ENCODE data around the gene FBXW4. TPM values are rescaled to one million over a fixed set of nuclear protein-coding genes. Genes with fewer than 3 reads are reported as not detected.

The FBXW4 gene
- total RNA-seq, 2 experiments from 2014 or later = 43.1 to 60.9 TPM

- H3K4me1 ChIP-seq (ENCODE audit: insufficient read depth, low read length, poor library complexity, severe bottlenecking) = peaks cover 58% of the 10 kb centered on the region
- no peak for DNase-seq (ENCODE audit: low spot score)
- ChIA-PET POLR2A (interaction anchor here (0.6 kb wide), 3 partner anchors 85 to 302 kb away, joined by 3 read pairs; no protein-coding TSS in a partner anchor), CTCF (ENCODE audit: unreplicated experiment) (interaction anchor here (1.9 kb wide), 1 partner anchor 13 kb away, joined by 8 read pairs; no protein-coding TSS in a partner anchor)
- H3K4me2 ChIP-seq (ENCODE audit: low read length) = peak overlapping the region; percentile 65
- TF ChIP-seq, protein P1, sequence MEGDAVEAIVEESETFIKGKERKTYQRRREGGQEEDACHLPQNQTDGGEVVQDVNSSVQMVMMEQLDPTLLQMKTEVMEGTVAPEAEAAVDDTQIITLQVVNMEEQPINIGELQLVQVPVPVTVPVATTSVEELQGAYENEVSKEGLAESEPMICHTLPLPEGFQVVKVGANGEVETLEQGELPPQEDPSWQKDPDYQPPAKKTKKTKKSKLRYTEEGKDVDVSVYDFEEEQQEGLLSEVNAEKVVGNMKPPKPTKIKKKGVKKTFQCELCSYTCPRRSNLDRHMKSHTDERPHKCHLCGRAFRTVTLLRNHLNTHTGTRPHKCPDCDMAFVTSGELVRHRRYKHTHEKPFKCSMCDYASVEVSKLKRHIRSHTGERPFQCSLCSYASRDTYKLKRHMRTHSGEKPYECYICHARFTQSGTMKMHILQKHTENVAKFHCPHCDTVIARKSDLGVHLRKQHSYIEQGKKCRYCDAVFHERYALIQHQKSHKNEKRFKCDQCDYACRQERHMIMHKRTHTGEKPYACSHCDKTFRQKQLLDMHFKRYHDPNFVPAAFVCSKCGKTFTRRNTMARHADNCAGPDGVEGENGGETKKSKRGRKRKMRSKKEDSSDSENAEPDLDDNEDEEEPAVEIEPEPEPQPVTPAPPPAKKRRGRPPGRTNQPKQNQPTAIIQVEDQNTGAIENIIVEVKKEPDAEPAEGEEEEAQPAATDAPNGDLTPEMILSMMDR (conservative IDR thresholded peaks at IDR 0.05; ENCODE audit: low read length) = no peak
- no peak for TF ChIP-seq EZH2phosphoT487 (IDR thresholded peaks at IDR 0.05; ENCODE audit: borderline replicate concordance, low read depth, low read length)
- H3K27ac ChIP-seq (ENCODE audit: low read depth, low read length, poor library complexity, severe bottlenecking) = peak overlapping the region; percentile 96
- H3K36me3 ChIP-seq (ENCODE audit: insufficient read depth, low read length) = peaks cover 38% of the 10 kb centered on the region
- H3K9me2 ChIP-seq (ENCODE audit: insufficient read depth, low read length) = no peaks in the 10 kb centered on the region
- no TSS peak for BruUV-seq (replicated peaks)
- no peaks in the 10 kb centered on the region for H3K79me2 ChIP-seq (ENCODE audit: insufficient read depth, low read depth, low read length)
- H3K9me3 ChIP-seq (ENCODE audit: low read length) = no peaks in the 10 kb centered on the region
- H3K4me3 ChIP-seq (ENCODE audit: low read depth, low read length, poor library complexity, severe bottlenecking) = no peak overlapping the region
- H4K20me1 ChIP-seq (ENCODE audit: insufficient read depth, low read length) = no peaks in the 10 kb centered on the region
- intact Hi-C loops (cut with micrococcal nuclease; ENCODE audit: unreplicated experiment) = loop anchor here (5.0 kb wide), 1 partner anchor 167 kb away; the partner anchor contains the start of gene NPM3
- no peak overlapping the region for H2AFZ ChIP-seq (ENCODE audit: low read length)
Measured at GRCh38 chr10:101615525-101616116, 79.3 kb downstream of the FBXW4 start.

GRCh38 chr10:101614663-101615524 lies 80.1 kb downstream of the FBXW4 start:
- Histone ChIP-seq H3K4me1 (ENCODE audit: insufficient read depth, low read length, poor library complexity, severe bottlenecking) (peaks cover 56% of the 10 kb centered on the region), H3K9me2 (ENCODE audit: insufficient read depth, low read length) (no peaks in the 10 kb centered on the region), H3K4me2 (ENCODE audit: low read length) (no peak overlapping the region), H4K20me1 (ENCODE audit: insufficient read depth, low read length) (no peaks in the 10 kb centered on the region), H3K9me3 (ENCODE audit: low read length) (no peaks in the 10 kb centered on the region), H3K79me2 (ENCODE audit: insufficient read depth, low read depth, low read length) (no peaks in the 10 kb centered on the region), H3K27ac (ENCODE audit: low read depth, low read length, poor library complexity, severe bottlenecking) (no peak overlapping the region), H3K36me3 (ENCODE audit: insufficient read depth, low read length) (peaks cover 36% of the 10 kb centered on the region), H3K4me3 (ENCODE audit: low read depth, low read length, poor library complexity, severe bottlenecking) (no peak overlapping the region), H2AFZ (ENCODE audit: low read length) (no peak overlapping the region)
- POLR2A ChIA-PET = no interaction called here
- no TSS peak for BruUV-seq (replicated peaks)
- DNase-seq (ENCODE audit: low spot score) = no peak
- TF ChIP-seq EZH2phosphoT487 (IDR thresholded peaks at IDR 0.05; ENCODE audit: borderline replicate concordance, low read depth, low read length) = no peak
- TF ChIP-seq, protein P1 (conservative IDR thresholded peaks at IDR 0.05; ENCODE audit: low read length) = no peak
- intact Hi-C loops (cut with micrococcal nuclease; ENCODE audit: unreplicated experiment) = loop anchor here (5.0 kb wide), 1 partner anchor 167 kb away; the partner anchor contains the start of gene NPM3
- CTCF ChIA-PET (ENCODE audit: unreplicated experiment) = no interaction called here
